ENCODE data around the gene PCNX2.
A peak's percentile ranks its signal among the peaks of the same experiment; 100 is the strongest.

The PCNX2 gene

DNA sequence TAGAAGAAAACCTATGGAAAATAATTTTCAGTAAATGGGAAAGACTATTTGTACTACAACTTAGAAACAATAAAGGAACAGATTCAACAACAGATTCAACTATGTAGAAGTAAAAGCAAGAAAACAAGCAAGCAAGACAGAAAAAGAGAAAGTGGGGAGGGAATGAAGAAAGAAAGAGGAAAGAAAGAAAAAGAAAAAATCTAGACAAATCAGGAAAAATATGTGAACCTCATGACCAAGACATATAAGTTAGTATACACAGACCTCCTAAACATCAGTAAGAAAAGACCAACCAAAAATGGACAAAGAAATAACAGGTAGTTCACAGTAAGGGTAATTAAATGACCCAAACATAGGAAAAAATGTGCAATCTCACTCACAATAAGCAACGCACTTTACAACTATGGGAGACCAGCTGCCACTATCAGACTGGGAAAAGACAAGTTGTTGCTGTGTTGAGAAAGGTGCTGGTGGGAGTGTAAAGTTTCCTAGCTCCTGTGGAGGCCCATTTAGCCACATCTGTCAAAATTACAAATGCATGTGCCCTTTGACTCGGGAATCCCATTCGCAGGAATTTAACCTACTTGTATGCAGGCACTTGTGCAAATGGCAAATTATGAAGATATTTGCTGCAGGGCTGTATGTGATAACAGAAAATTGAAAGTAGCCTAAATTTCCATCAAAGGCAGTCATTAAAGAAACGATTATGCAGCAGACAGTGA is 18.1 kb upstream of the PCNX2 start:
- H3K9me3 ChIP-seq (ENCODE audit: control insufficient read depth, insufficient read depth, low read depth, low read length): no peaks in the 10 kb centered on the region
- TF ChIP-seq ZNF521 (tag by site-specific recombination; IDR thresholded peaks at IDR 0.05) (no peak), ZNF600 (tag by site-specific recombination; IDR thresholded peaks at IDR 0.05) (peak; percentile 85), GLIS1 (tag by site-specific recombination; IDR thresholded peaks at IDR 0.05) (no peak), FEZF1 (tag by site-specific recombination; IDR thresholded peaks at IDR 0.05) (peak; percentile 93), ZNF366 (tag by site-specific recombination; conservative IDR thresholded peaks at IDR 0.05) (peak; percentile 59; the same call in 1 of the 2 replicates), ZNF133 (tag by site-specific recombination; IDR thresholded peaks at IDR 0.05) (no peak), SCRT2 (tag by site-specific recombination; IDR thresholded peaks at IDR 0.05) (peak; percentile 51; the same call in 1 of the 2 replicates), PRDM1 (tag by site-specific recombination; IDR thresholded peaks at IDR 0.05) (peak; percentile 84)
- TF ChIP-seq, protein P1, sequence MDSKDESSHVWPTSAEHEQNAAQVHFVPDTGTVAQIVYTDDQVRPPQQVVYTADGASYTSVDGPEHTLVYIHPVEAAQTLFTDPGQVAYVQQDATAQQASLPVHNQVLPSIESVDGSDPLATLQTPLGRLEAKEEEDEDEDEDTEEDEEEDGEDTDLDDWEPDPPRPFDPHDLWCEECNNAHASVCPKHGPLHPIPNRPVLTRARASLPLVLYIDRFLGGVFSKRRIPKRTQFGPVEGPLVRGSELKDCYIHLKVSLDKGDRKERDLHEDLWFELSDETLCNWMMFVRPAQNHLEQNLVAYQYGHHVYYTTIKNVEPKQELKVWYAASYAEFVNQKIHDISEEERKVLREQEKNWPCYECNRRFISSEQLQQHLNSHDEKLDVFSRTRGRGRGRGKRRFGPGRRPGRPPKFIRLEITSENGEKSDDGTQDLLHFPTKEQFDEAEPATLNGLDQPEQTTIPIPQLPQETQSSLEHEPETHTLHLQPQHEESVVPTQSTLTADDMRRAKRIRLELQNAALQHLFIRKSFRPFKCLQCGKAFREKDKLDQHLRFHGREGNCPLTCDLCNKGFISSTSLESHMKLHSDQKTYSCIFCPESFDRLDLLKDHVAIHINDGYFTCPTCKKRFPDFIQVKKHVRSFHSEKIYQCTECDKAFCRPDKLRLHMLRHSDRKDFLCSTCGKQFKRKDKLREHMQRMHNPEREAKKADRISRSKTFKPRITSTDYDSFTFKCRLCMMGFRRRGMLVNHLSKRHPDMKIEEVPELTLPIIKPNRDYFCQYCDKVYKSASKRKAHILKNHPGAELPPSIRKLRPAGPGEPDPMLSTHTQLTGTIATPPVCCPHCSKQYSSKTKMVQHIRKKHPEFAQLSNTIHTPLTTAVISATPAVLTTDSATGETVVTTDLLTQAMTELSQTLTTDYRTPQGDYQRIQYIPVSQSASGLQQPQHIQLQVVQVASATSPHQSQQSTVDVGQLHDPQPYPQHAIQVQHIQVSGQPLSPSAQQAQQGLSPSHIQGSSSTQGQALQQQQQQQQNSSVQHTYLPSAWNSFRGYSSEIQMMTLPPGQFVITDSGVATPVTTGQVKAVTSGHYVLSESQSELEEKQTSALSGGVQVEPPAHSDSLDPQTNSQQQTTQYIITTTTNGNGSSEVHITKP (tag by site-specific recombination; IDR thresholded peaks at IDR 0.05): 0 out of 2 replicates have a peak, but pooled peaks have one; percentile 15
- H3K27ac ChIP-seq (ENCODE audit: extremely low read depth, low read depth, low read length): no peak overlapping the region
- H3K4me3 ChIP-seq (ENCODE audit: low read depth, low read length): no peak overlapping the region
- ChIA-PET POLR2A (no interaction called here), CTCF (interaction anchor here (0.5 to 8.0 kb wide), 3 partner anchors 8 to 46 kb away, joined by 3 to 55 read pairs (median 4); no protein-coding TSS in a partner anchor)
- no peaks in the 10 kb centered on the region for H3K36me3 ChIP-seq (ENCODE audit: control insufficient read depth in 2 of 2, insufficient read depth in 1 of 2, low read length in 2 of 2)
- H3K4me1 ChIP-seq (ENCODE audit: control insufficient read depth, insufficient read depth, low read length): peaks cover 10% of the 10 kb centered on the region; the same call in 1 of the 2 replicates

DNA sequence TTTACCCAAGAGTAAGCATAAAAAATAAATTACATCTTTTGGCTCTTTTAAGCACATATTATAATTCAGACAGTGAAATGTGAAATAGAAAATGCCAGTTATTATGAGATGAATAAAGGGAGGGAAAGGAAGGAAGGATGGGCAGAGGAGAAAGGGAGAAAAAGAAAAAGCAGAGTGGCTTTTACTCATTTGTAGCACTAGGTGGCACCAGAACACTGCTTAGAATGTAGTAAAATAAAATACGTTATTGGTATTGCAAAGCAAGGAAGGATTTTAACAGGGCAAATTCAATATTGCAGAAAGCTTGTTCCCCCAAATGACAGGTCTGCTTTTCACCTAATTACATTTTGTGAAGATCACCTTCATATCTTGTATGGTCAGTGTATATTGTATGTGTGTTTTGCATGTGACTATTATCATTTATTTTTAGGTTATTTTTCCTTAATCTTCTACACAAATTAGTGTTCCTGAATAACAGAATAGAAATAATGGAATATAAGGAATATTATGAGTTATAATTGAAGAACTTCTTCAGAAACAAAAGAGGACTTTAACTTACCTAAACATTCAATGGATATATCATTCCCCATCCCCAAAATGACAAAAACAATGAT is 9.1 kb upstream of the PCNX2 start:
- no peak overlapping the region for H3K4me3 ChIP-seq (ENCODE audit: low read depth, low read length)
- ChIA-PET CTCF (interaction anchor here (0.5 to 4.5 kb wide), 52 partner anchors 8 to 1212 kb away, joined by 3 to 55 read pairs (median 4); no protein-coding TSS in a partner anchor), POLR2A (no interaction called here)
- TF ChIP-seq ZNF324 (tag by site-specific recombination; IDR thresholded peaks at IDR 0.05): 0 out of 2 replicates have a peak, but pooled peaks have one; percentile 20
- TF ChIP-seq ZNF433 (tag by site-specific recombination; IDR thresholded peaks at IDR 0.05; ENCODE audit: low read depth): no peak
- peak; percentile 52; the same call in 1 of the 2 replicates for TF ChIP-seq ZNF2 (tag by site-specific recombination; IDR thresholded peaks at IDR 0.05)
- TF ChIP-seq ZNF596 (tag by site-specific recombination; IDR thresholded peaks at IDR 0.05): no peak
- TF ChIP-seq SALL2 (tag by site-specific recombination; IDR thresholded peaks at IDR 0.05; ENCODE audit: borderline replicate concordance): no peak
- TF ChIP-seq, protein P2, sequence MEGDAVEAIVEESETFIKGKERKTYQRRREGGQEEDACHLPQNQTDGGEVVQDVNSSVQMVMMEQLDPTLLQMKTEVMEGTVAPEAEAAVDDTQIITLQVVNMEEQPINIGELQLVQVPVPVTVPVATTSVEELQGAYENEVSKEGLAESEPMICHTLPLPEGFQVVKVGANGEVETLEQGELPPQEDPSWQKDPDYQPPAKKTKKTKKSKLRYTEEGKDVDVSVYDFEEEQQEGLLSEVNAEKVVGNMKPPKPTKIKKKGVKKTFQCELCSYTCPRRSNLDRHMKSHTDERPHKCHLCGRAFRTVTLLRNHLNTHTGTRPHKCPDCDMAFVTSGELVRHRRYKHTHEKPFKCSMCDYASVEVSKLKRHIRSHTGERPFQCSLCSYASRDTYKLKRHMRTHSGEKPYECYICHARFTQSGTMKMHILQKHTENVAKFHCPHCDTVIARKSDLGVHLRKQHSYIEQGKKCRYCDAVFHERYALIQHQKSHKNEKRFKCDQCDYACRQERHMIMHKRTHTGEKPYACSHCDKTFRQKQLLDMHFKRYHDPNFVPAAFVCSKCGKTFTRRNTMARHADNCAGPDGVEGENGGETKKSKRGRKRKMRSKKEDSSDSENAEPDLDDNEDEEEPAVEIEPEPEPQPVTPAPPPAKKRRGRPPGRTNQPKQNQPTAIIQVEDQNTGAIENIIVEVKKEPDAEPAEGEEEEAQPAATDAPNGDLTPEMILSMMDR (tag by site-specific recombination; IDR thresholded peaks at IDR 0.05): peak; percentile 92
- 0 out of 2 replicates have a peak, but pooled peaks have one; percentile 46 for TF ChIP-seq ZNF660 (tag by site-specific recombination; IDR thresholded peaks at IDR 0.05)
- peak; percentile 99 for TF ChIP-seq PRDM1 (tag by site-specific recombination; IDR thresholded peaks at IDR 0.05)
- peak; percentile 96 for TF ChIP-seq ZNF654 (tag by site-specific recombination; IDR thresholded peaks at IDR 0.05; ENCODE audit: low read depth)
- peak; percentile 99 for TF ChIP-seq ZNF366 (tag by site-specific recombination; conservative IDR thresholded peaks at IDR 0.05)
- no peaks in the 10 kb centered on the region for H3K36me3 ChIP-seq (ENCODE audit: control insufficient read depth in 2 of 2, insufficient read depth in 1 of 2, low read length in 2 of 2)
- no peaks in the 10 kb centered on the region for H3K9me3 ChIP-seq (ENCODE audit: control insufficient read depth, insufficient read depth, low read depth, low read length)
- no peaks in the 10 kb centered on the region for H3K4me1 ChIP-seq (ENCODE audit: control insufficient read depth, insufficient read depth, low read length)
- no peak overlapping the region for H3K27ac ChIP-seq (ENCODE audit: extremely low read depth, low read depth, low read length)
